ENCODE results near the gene PRPF19. TPM values are rescaled to one million over a fixed set of nuclear protein-coding genes. Genes with fewer than 3 reads are reported as not detected.

The PRPF19 gene
- total and polyA plus RNA-seq, 2 donors (not counting 1 experiment from before 2014, with no cell fraction given): 32.6 to 37.7 TPM

GRCh38 chr11:60871378-60872061, 34.9 kb downstream of the PRPF19 start:
- Histone ChIP-seq H3K36me3 (ENCODE audit: control insufficient read depth, insufficient read depth, low read length) (no peaks in the 10 kb centered on the region), H3K27me3 (ENCODE audit: control insufficient read depth, insufficient read depth, low read length) (no peaks in the 10 kb centered on the region), H3K4me2 (ENCODE audit: extremely low read depth, insufficient read depth, low read length) (peak overlapping the region; percentile 0), H2AFZ (ENCODE audit: low read length) (no peak overlapping the region), H3K9ac (ENCODE audit: insufficient read depth, low read length) (no peak overlapping the region), H3K4me3 (replicated peaks in 1 of 4; ENCODE audit: control extremely low read depth in 1 of 4, insufficient read depth in 1 of 4, low read depth in 3 of 4, low read length in 4 of 4) (no peak overlapping the region), H4K20me1 (ENCODE audit: control insufficient read depth, extremely low read depth, insufficient read depth, low read length) (no peaks in the 10 kb centered on the region), H3K4me1 (ENCODE audit: control insufficient read depth, extremely low read depth, insufficient read depth, low read length) (peaks cover 23% of the 10 kb centered on the region), H3K27ac (ENCODE audit: insufficient read depth, low read length) (no peak overlapping the region), H3K9me3 (ENCODE audit: control insufficient read depth, insufficient read depth, low read depth, low read length) (no peaks in the 10 kb centered on the region), H3K79me2 (ENCODE audit: control insufficient read depth, insufficient read depth, low read length) (no peaks in the 10 kb centered on the region)
- TF ChIP-seq EZH2 (IDR thresholded peaks at IDR 0.05; ENCODE audit: low read length, missing control alignments): no peak
- peak in 1 of 2 donors; percentile 16 for TF ChIP-seq CTCF (conservative IDR thresholded peaks at IDR 0.05 in 1 of 2, IDR thresholded peaks at IDR 0.05 in 1 of 2; ENCODE audit: low read depth in 1 of 2, low read length in 2 of 2)
- peak; percentile 11 to 51 for DNase-seq (ENCODE audit: low read depth in 2 of 2)

DNA sequence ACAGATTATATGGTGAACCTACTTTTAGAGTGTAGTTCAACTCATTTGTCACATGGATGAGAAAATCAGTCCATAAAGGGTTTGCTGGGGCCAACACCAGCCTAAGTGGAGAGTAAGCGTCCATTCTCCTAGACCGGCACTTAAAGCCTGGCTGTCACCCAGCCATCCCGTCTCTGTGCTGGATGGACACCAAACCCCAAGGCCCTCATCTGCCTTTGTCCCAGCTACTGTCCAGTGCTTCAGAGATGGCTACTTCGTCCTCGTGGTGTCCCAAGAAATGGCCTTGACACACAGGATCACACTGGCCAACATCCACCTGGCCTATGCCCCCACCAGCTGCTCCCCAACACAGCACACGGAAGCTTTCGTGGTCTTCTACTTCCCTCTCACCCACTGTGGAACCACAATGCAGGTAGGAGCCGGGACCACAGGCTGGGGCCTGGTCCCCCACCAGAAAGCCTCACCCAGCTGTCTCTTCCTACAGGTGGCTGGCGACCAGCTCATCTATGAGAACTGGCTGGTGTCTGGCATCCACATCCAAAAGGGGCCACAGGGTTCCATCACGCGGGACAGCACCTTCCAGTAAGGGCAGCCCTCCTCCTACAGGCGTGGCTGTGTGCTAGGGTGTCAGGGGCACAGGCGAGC, 35.5 kb downstream of the PRPF19 start:
- Histone ChIP-seq H3K4me3 (replicated peaks in 1 of 4; ENCODE audit: control extremely low read depth in 1 of 4, insufficient read depth in 1 of 4, low read depth in 3 of 4, low read length in 4 of 4) (no peak overlapping the region), H3K9ac (ENCODE audit: insufficient read depth, low read length) (no peak overlapping the region), H3K4me2 (ENCODE audit: extremely low read depth, insufficient read depth, low read length) (no peak overlapping the region), H4K20me1 (ENCODE audit: control insufficient read depth, extremely low read depth, insufficient read depth, low read length) (no peaks in the 10 kb centered on the region), H3K79me2 (ENCODE audit: control insufficient read depth, insufficient read depth, low read length) (no peaks in the 10 kb centered on the region), H3K9me3 (ENCODE audit: control insufficient read depth, insufficient read depth, low read depth, low read length) (no peaks in the 10 kb centered on the region), H3K36me3 (ENCODE audit: control insufficient read depth, insufficient read depth, low read length) (no peaks in the 10 kb centered on the region), H3K27me3 (ENCODE audit: control insufficient read depth, insufficient read depth, low read length) (no peaks in the 10 kb centered on the region), H3K4me1 (ENCODE audit: control insufficient read depth, extremely low read depth, insufficient read depth, low read length) (peaks cover 23% of the 10 kb centered on the region), H2AFZ (ENCODE audit: low read length) (no peak overlapping the region), H3K27ac (ENCODE audit: insufficient read depth, low read length) (no peak overlapping the region)
- TF ChIP-seq EZH2 (IDR thresholded peaks at IDR 0.05; ENCODE audit: low read length, missing control alignments) (no peak), CTCF (conservative IDR thresholded peaks at IDR 0.05 in 1 of 2, IDR thresholded peaks at IDR 0.05 in 1 of 2; ENCODE audit: low read depth in 1 of 2, low read length in 2 of 2) (no peak)
- no peak for DNase-seq (ENCODE audit: low read depth in 2 of 2)

- Histone ChIP-seq H3K9me3 (ENCODE audit: control insufficient read depth, insufficient read depth, low read depth, low read length) (no peaks in the 10 kb centered on the region), H3K36me3 (ENCODE audit: control insufficient read depth, insufficient read depth, low read length) (no peaks in the 10 kb centered on the region), H3K27ac (ENCODE audit: insufficient read depth, low read length) (no peak overlapping the region), H4K20me1 (ENCODE audit: control insufficient read depth, extremely low read depth, insufficient read depth, low read length) (no peaks in the 10 kb centered on the region), H3K79me2 (ENCODE audit: control insufficient read depth, insufficient read depth, low read length) (no peaks in the 10 kb centered on the region), H3K4me2 (ENCODE audit: extremely low read depth, insufficient read depth, low read length) (no peak overlapping the region), H3K9ac (ENCODE audit: insufficient read depth, low read length) (no peak overlapping the region), H3K4me1 (ENCODE audit: control insufficient read depth, extremely low read depth, insufficient read depth, low read length) (peaks cover 23% of the 10 kb centered on the region), H3K4me3 (replicated peaks in 1 of 4; ENCODE audit: control extremely low read depth in 1 of 4, insufficient read depth in 1 of 4, low read depth in 3 of 4, low read length in 4 of 4) (no peak overlapping the region), H2AFZ (ENCODE audit: low read length) (no peak overlapping the region), H3K27me3 (ENCODE audit: control insufficient read depth, insufficient read depth, low read length) (no peaks in the 10 kb centered on the region)
- no peak for DNase-seq (ENCODE audit: low read depth in 2 of 2)
- TF ChIP-seq EZH2 (IDR thresholded peaks at IDR 0.05; ENCODE audit: low read length, missing control alignments): no peak
- no peak for TF ChIP-seq CTCF (conservative IDR thresholded peaks at IDR 0.05 in 1 of 2, IDR thresholded peaks at IDR 0.05 in 1 of 2; ENCODE audit: low read depth in 1 of 2, low read length in 2 of 2)
Measured at GRCh38 chr11:60870276-60870675, 36.1 kb downstream of the PRPF19 start.

Measured in fibroblast of lung (primary cell).